Colonic mucosa (tissue), 4 donors: ENCODE results near the gene CSMD2. TPM values are rescaled to one million over a fixed set of nuclear protein-coding genes. Genes with fewer than 3 reads are reported as not detected.

Experiments used
- DNase-seq: peaks from one replicate; pipeline ENCODE4 v3.0.0-alpha.2; 2020
- H3K27ac ChIP-seq: fragments of 200-600 bp; one replicate; pipeline ENCODE4 v1.8.0; 2021
- H3K27me3 ChIP-seq: fragments of 200-600 bp; one replicate; pipeline ENCODE4 v1.8.0; 2021
- H3K36me3 ChIP-seq: fragments of 200-600 bp; one replicate; pipeline ENCODE4 v1.8.0; 2021
- H3K4me1 ChIP-seq: fragments of 200-600 bp; one replicate; pipeline ENCODE4 v1.8.0; 2021; ENCODE audit warnings: mild to moderate bottlenecking
- H3K4me3 ChIP-seq: fragments of 200-600 bp; one replicate; pipeline ENCODE4 v1.8.0; 2021
- H3K9ac ChIP-seq, 2 donors: one replicate each; pipeline ENCODE4 v1.7.0; 2013; ENCODE audit warnings: control low read depth in 2 of 2, low read depth in 2 of 2, low read length in 2 of 2
- H3K9me3 ChIP-seq: fragments of 200-600 bp; one replicate; pipeline ENCODE4 v1.8.0; 2021
- intact Hi-C: fragments of 100-400 bp; cut with DNase I; formaldehyde crosslinking; loops from one replicate; pipeline ENCODE4 v1.14.1; 2022
- total RNA-seq, 2 donors: library from RNA; stranded (reverse); fragmentation: NEBNext Ultra II Directional in 1 of 2; extraction: Animal tissue kit (Norgen Biotek cat#: 25700) in 1 of 2; gene quantifications; one replicate each; pipeline ENCODE4 v1.2.1, GENCODE V29; 2021
- TF ChIP-seq, protein P1 (sequence below): fragments of 200-600 bp; IDR thresholded peaks from one replicate; pipeline ENCODE4 v1.8.0; 2022; ENCODE audit warnings: antibody characterized with exemption, mild to moderate bottlenecking
- donor health status: healthy.
- donor health status: DM: no; HTN: no; CAD: no.
- donor health status: DM: no; HTN: no; CAD: no.

The CSMD2 gene
- total RNA-seq, 2 donors from 2014 or later, result 0.05 to 0.10 TPM

DNA sequence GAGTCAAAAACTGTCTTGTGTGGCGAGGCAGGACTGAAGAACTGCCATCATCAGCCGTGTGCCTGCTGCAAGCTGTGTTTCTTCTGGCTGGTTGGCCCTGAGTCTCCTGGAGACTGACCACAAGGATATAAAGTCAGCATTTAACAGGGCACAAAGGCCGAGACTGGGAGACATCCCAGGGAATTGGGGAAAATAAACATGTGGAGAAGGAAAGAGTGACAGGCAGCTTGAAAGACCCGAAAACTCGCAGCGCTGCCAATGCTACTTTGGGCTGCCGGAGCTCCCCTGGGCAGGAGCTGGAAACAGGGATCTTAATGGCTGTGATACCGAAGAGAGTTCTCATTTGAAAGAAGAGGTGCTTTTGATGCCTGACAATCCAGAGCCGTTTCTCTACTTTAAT lies 426.5 kb downstream of the CSMD2 start:
- TF ChIP-seq, protein P1, sequence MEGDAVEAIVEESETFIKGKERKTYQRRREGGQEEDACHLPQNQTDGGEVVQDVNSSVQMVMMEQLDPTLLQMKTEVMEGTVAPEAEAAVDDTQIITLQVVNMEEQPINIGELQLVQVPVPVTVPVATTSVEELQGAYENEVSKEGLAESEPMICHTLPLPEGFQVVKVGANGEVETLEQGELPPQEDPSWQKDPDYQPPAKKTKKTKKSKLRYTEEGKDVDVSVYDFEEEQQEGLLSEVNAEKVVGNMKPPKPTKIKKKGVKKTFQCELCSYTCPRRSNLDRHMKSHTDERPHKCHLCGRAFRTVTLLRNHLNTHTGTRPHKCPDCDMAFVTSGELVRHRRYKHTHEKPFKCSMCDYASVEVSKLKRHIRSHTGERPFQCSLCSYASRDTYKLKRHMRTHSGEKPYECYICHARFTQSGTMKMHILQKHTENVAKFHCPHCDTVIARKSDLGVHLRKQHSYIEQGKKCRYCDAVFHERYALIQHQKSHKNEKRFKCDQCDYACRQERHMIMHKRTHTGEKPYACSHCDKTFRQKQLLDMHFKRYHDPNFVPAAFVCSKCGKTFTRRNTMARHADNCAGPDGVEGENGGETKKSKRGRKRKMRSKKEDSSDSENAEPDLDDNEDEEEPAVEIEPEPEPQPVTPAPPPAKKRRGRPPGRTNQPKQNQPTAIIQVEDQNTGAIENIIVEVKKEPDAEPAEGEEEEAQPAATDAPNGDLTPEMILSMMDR, result no peak

DNA sequence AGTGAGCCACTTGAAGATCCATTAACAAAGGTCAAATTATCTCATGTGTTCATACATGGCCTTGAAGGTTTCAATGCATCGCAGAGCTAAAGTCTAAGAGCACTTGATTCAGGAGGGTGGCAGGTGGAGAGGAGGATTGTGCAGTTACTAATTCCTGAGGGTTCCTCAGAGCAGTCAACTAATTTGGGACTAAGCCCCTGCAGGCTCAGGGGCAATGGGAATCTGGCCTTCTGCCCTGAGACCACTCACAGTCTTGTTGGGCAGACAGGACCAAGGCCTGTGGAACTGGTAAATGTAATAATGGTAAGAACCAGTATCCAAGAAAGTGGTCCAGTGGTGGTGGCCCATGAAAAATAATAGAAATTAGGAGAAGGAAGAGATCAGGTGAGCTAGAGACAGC lies 428.5 kb downstream of the CSMD2 start:
- no peak overlapping the region for H3K9ac ChIP-seq
- no peak overlapping the region for H3K4me3 ChIP-seq
- intact Hi-C loops, result no loop called here
- H3K27ac ChIP-seq, result no peak overlapping the region
- H3K27me3 ChIP-seq, result no peaks in the 10 kb centered on the region
- no peaks in the 10 kb centered on the region for H3K36me3 ChIP-seq
- TF ChIP-seq, protein P1, result no peak
- no peaks in the 10 kb centered on the region for H3K4me1 ChIP-seq
- no peak for DNase-seq
- H3K9me3 ChIP-seq, result no peaks in the 10 kb centered on the region

More for the DNA sequence above, 426.5 kb downstream of the CSMD2 start:
- intact Hi-C loops, result no loop called here
- no peak overlapping the region for H3K9ac ChIP-seq
- no peak overlapping the region for H3K27ac ChIP-seq
- no peaks in the 10 kb centered on the region for H3K36me3 ChIP-seq
- DNase-seq, result no peak
- no peaks in the 10 kb centered on the region for H3K9me3 ChIP-seq
- no peak overlapping the region for H3K4me3 ChIP-seq
- H3K27me3 ChIP-seq, result no peaks in the 10 kb centered on the region
- no peaks in the 10 kb centered on the region for H3K4me1 ChIP-seq

DNA sequence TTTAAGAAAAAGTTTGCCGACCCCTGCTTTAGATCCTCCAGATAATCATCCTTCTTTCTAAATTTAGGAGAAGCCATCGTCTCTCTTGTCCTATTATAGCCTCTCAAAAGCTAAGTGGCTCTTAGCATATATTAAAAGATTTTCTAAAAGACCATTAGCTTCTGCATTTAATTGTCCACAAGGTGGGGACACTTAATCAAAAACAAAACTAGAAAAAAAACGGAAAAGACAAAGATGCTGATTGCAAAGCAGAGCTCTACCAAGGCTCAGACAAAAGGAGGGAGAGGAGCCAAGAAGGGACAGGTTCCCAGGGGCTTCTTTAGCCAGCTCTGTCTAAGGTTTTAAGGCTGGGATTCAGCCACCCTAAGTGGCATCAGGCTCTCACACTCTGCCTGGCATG lies 429.4 kb downstream of the CSMD2 start:
- DNase-seq, result no peak
- no peaks in the 10 kb centered on the region for H3K9me3 ChIP-seq
- intact Hi-C loops, result no loop called here
- H3K27me3 ChIP-seq, result no peaks in the 10 kb centered on the region
- no peaks in the 10 kb centered on the region for H3K36me3 ChIP-seq
- H3K9ac ChIP-seq, result no peak overlapping the region
- no peak overlapping the region for H3K4me3 ChIP-seq
- no peak overlapping the region for H3K27ac ChIP-seq
- TF ChIP-seq, protein P1, result no peak
- H3K4me1 ChIP-seq, result no peaks in the 10 kb centered on the region

DNA sequence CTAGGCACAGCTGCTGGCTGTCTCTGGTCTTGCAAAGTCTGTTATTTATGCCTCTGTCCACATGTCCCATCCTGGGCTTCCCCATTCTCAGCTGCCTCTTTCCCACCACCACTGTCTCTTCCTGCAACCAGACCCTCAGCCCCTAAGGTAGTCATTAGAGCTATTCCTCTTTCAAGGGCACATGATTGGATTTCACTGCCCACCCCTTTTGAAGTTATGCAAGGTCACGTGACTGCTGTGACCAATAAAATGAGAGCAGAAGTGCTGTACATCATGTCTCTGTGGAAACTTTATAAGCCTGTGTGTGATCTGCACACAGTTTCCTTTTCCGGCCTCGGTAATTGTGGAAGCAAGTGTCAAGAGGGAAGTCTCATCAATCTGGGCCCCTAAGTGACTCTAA lies 437.7 kb downstream of the CSMD2 start:
- H3K9me3 ChIP-seq, result no peaks in the 10 kb centered on the region
- no peaks in the 10 kb centered on the region for H3K4me1 ChIP-seq
- H3K27me3 ChIP-seq, result no peaks in the 10 kb centered on the region
- intact Hi-C loops, result no loop called here
- no peak overlapping the region for H3K27ac ChIP-seq
- H3K9ac ChIP-seq, result no peak overlapping the region
- TF ChIP-seq, protein P1, result no peak
- H3K36me3 ChIP-seq, result no peaks in the 10 kb centered on the region
- no peak overlapping the region for H3K4me3 ChIP-seq
- DNase-seq, result no peak

DNA sequence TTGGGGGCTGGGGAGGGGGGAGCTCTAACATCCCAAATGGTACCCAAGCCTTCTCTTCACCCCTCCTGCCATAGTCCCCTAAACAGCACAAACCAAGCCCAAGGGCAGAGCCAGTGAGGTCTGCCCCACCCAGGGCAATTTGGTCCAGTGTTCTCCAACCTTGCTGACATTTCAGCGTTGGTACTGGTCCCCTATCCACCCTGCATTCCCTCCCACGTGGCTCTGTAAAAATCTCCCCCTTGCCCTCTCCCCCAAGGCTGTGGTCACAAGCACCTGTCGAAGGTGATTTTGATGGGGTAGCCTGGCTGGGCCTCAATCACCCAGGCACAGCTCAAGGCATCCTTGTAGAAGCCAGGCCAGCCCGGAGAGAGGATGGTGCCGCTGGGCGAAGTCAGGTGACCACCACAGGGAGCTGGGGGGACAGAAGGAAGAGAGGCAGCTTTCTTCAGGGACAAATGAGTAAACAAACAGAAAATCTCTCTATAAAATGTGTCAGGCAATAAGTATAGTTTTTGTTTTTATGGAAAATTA lies 438.7 kb downstream of the CSMD2 start:
- Histone ChIP-seq H3K9me3 (no peaks in the 10 kb centered on the region), H3K27ac (no peak overlapping the region), H3K36me3 (no peaks in the 10 kb centered on the region), H3K4me1 (no peaks in the 10 kb centered on the region), H3K9ac (no peak overlapping the region), H3K27me3 (no peaks in the 10 kb centered on the region), H3K4me3 (no peak overlapping the region)
- no peak for DNase-seq
- TF ChIP-seq, protein P1, result no peak
- intact Hi-C loops, result no loop called here
